HG03135 (cell line): ENCODE data around the gene ABCD4.

ENCODE experiments used
- ATAC-seq: cut with Tn5 transposase; IDR thresholded peaks from one replicate; pipeline ENCODE4 v1.9.1; 2021; ENCODE audit warnings: mild to moderate bottlenecking, moderate library complexity; ENCODE audit not compliant: unreplicated experiment

Gene ABCD4

GRCh38 chr14:74238974-74239847 lies 63.5 kb downstream of the ABCD4 start, which contains the start of gene VSX2:
VSX2 (plus strand) TSS chr14:74239449; CDS start chr14:74239562, 113 bp downstream.
- no peak for ATAC-seq

DNA sequence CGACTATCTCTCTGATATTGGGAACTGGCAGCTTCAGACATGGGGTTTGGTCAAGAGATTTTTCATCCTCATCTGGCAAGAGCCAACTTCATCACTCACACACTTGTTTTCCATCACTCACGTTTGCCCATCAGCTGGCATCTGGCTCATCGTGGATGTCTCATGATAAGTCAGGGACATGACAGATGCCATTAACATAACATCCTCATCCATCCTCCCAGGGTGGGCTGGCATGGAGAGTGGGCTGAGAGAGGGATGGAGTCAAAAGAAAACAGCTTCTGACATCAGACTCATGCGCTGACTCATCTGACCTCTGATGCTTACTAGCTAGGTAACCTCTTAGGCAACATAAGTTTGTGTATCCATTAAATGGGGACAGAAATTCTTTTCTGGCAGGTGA lies 65.3 kb downstream of the ABCD4 start:
- ATAC-seq = no peak
